Lung (tissue), 12 donors: ENCODE measurements around the gene NLRP4. TPM values are rescaled to one million over a fixed set of nuclear protein-coding genes. Genes with fewer than 3 reads are reported as not detected.
"Not testable (repeated sequence)": the region's sequence is repeated elsewhere in the genome, so short reads cannot be mapped to it uniquely, and the experiment has no call there.

Experiments
- ATAC-seq: fragments of 200-7000 bp; cut with Tn5 transposase; one replicate; pipeline ENCODE4 v1.9.1; 2020; ENCODE audit warnings: moderate number of reproducible peaks; ENCODE audit not compliant: insufficient read depth, low FRiP score
- DNase-seq, 3 donors: peaks; one replicate each; pipeline ENCODE4 v3.0.0-alpha.2; 2013 to 2017
- H3K27ac ChIP-seq, 2 donors: one replicate each; pipeline ENCODE4 v1.5.1; 2013; ENCODE audit warnings: mild to moderate bottlenecking in 2 of 2, moderate library complexity in 2 of 2, control low read depth in 1 of 2, inconsistent platforms in 1 of 2, low read depth in 1 of 2, low read length in 1 of 2
- H3K27me3 ChIP-seq, 3 donors: one replicate each; pipeline ENCODE4 v1.5.1; 2013; ENCODE audit warnings: low read length in 2 of 3; ENCODE audit not compliant: control insufficient read depth in 3 of 3, insufficient read depth in 3 of 3
- H3K36me3 ChIP-seq, 4 donors: one replicate each; pipeline ENCODE4 v1.5.1; 2013; ENCODE audit warnings: low read length in 4 of 4, mild to moderate bottlenecking in 1 of 4, moderate library complexity in 1 of 4; ENCODE audit not compliant: control insufficient read depth in 4 of 4, insufficient read depth in 4 of 4
- H3K4me1 ChIP-seq, 5 donors: one replicate each; pipeline ENCODE4 v1.5.1; 2013; ENCODE audit warnings: low read length in 5 of 5, mild to moderate bottlenecking in 2 of 5, moderate library complexity in 1 of 5; ENCODE audit not compliant: control insufficient read depth in 5 of 5, insufficient read depth in 5 of 5
- H3K4me3 ChIP-seq: one replicate; pipeline ENCODE4 v1.5.1; 2013; ENCODE audit warnings: mild to moderate bottlenecking, control low read depth, moderate library complexity
- H3K9ac ChIP-seq, 2 donors: one replicate each; pipeline ENCODE4 v1.5.1; 2013; ENCODE audit warnings: low read length in 2 of 2, control low read depth in 1 of 2; ENCODE audit not compliant: insufficient read depth in 1 of 2
- H3K9me3 ChIP-seq, 4 donors: one replicate each; pipeline ENCODE4 v1.5.1; 2013; ENCODE audit warnings: low read length in 3 of 4, mild to moderate bottlenecking in 1 of 4, moderate library complexity in 1 of 4; ENCODE audit not compliant: control insufficient read depth in 4 of 4, insufficient read depth in 3 of 4
- WGBS, 2 donors: extraction: QIAGEN DNeasy Blood & Tissue Kit; methylation state at CpG; one replicate each; pipeline ENCODE4 v1.1.7; 2013; 5-methylcytosine and 5-hydroxymethylcytosine counted together
- polyA plus RNA-seq, 2 donors: library from polyadenylated mRNA; stranded (reverse); fragments of 200-250 nt; gene quantifications; one replicate each; pipeline ENCODE4 v1.2.1, GENCODE V29; 2013
- total RNA-seq, 2 donors: library from RNA; depleted of rRNA in 1 of 2; stranded (reverse); fragments of >200 nt in 1 of 2; gene quantifications; one replicate each; pipeline ENCODE4 v1.2.1, GENCODE V29; 2014 to 2021
- TF ChIP-seq, protein P1 (sequence below): IDR thresholded peaks from 2 replicates; pipeline ENCODE4 v1.5.1; 2012; ENCODE audit warnings: mild to moderate bottlenecking; ENCODE audit errors: control extremely low read depth, extremely low read depth
- donor health status: control.
- donor health status: control.
- donor health status: Bipolar disorder and iron deficiency.
- donor health status: healthy.
- donor health status: DM: yes; HTN: yes; CAD: no.

The NLRP4 gene
- total and polyA plus RNA-seq, 4 donors = 0.11 TPM; not detected in 3

DNA sequence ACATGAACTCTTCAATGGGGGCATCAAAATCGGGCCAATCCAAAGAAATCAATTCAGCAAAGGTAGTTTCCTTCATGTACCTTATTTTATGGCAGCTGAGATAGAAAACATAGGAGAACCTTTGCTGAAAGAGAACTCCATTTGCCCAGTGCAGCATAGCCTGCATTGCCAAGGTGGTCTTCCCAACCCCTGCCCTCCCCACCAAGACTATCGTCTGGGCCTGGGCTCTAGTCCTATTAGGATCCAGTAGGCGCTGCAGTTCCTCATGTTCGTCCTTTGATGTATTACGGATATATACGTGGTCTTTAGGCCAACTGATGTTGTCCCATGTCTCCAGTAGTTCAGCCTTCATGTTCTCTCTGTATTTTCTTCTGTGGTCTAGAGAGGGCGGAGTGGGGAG lies 76.6 kb downstream of the NLRP4 start:
- Histone ChIP-seq H3K9ac (no peak overlapping the region), H3K4me1 (no peaks in the 10 kb centered on the region), H3K27ac (no peak overlapping the region), H3K9me3 (peaks cover 0 to 12% (median 0%) of the 10 kb centered on the region in 4 donors), H3K4me3 (no peak overlapping the region), H3K36me3 (no peaks in the 10 kb centered on the region), H3K27me3 (no peaks in the 10 kb centered on the region)
- WGBS, 2 donors = 86 to 90% methylated on average over 7 of the region's 7 CpGs
- ATAC-seq (no peak), DNase-seq (no peak)
- TF ChIP-seq, protein P1, sequence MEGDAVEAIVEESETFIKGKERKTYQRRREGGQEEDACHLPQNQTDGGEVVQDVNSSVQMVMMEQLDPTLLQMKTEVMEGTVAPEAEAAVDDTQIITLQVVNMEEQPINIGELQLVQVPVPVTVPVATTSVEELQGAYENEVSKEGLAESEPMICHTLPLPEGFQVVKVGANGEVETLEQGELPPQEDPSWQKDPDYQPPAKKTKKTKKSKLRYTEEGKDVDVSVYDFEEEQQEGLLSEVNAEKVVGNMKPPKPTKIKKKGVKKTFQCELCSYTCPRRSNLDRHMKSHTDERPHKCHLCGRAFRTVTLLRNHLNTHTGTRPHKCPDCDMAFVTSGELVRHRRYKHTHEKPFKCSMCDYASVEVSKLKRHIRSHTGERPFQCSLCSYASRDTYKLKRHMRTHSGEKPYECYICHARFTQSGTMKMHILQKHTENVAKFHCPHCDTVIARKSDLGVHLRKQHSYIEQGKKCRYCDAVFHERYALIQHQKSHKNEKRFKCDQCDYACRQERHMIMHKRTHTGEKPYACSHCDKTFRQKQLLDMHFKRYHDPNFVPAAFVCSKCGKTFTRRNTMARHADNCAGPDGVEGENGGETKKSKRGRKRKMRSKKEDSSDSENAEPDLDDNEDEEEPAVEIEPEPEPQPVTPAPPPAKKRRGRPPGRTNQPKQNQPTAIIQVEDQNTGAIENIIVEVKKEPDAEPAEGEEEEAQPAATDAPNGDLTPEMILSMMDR = no peak

DNA sequence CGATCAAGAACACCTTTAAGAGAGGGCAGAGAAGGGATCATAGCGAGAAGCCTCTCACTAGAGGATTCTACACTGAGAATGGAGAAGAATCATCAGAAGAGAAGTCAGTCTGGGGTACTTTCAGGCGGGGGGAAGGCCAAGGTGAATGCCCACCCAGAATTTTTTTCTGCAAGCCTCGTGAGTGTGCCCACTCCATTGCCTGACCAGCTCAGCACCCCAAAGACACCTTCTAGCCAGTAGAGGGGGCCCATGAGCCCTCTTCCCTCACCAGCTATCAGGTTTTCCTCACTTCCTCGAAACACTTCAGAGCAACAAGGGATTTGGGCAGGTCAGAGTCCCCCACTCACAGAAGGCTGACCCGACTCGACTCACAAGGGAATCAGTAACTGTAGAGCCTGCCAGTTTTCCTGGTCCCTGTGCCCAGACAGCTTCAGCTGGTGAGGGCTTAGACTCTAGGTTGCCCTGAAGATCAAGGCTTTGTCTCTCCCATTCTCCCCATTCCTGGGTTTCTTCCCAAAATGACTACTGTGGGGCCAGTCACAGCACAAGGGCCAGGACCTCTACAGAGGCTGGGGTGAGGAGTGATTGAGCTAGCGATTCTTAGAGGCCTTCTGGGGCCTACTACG lies 77.4 kb downstream of the NLRP4 start:
- Histone ChIP-seq H3K27me3 (no peaks in the 10 kb centered on the region), H3K9ac (no peak overlapping the region), H3K4me3 (no peak overlapping the region), H3K4me1 (no peaks in the 10 kb centered on the region), H3K9me3 (peaks cover 0 to 14% (median 1%) of the 10 kb centered on the region in 4 donors), H3K36me3 (no peaks in the 10 kb centered on the region), H3K27ac (no peak overlapping the region)
- DNase-seq (no peak), ATAC-seq (no peak)
- TF ChIP-seq, protein P1 = no peak
- 49 to 52% methylated on average over 9 of the region's 9 CpGs for WGBS, 2 donors

DNA sequence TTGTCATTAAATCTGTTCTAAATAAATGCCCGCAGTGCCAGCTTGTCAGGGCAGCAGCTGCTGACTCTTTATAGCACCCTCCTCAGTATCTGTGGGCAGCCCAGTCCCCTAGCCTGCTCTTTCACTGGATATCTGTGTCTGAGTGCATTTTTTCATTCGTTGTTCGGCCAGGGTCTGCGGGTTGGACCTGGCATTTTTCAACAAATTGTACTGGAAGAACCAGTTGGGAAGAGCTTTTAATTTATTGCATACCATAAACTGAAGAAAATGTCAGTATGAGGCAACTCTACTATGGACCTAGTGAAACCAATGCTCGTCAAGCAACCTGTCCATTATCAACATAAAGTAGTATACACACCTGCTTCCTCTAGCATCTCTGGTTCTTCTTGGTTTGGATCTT lies 87.2 kb downstream of the NLRP4 start:
- no peak for ATAC-seq
- WGBS, 2 donors = 77 to 82% methylated on average over 5 of the region's 5 CpGs
- H3K4me1 ChIP-seq = no peaks in the 10 kb centered on the region
- H3K36me3 ChIP-seq = no peaks in the 10 kb centered on the region
- H3K4me3 ChIP-seq = no peak overlapping the region
- TF ChIP-seq, protein P1 = no peak
- no peak for DNase-seq
- no peak overlapping the region for H3K9ac ChIP-seq
- H3K9me3 ChIP-seq = peaks cover 0 to 12% (median 9%) of the 10 kb centered on the region in 4 donors
- H3K27ac ChIP-seq = no peak overlapping the region
- no peaks in the 10 kb centered on the region for H3K27me3 ChIP-seq

DNA sequence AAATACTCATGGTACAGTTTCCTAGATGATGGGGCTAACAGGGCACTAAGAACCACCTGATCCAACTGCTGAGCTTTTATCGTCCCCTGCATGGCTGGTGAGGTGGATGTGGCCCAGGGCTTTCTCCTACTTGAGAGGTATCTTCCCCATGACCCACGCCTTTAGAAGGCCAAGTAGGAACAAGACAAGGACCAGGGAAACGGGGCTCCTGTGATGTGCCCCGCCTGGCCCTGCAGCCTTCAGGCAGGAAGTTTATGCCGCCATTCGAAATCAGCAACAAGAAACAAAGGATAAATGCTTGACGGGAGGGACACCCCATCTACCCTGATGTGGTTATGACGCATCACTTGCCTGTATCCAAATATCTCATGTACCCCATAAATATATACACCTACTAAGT lies 91.7 kb downstream of the NLRP4 start:
- peaks cover 0 to 12% (median 6%) of the 10 kb centered on the region in 4 donors for H3K9me3 ChIP-seq
- no peak for ATAC-seq
- no peak overlapping the region for H3K27ac ChIP-seq
- no peak overlapping the region for H3K4me3 ChIP-seq
- no peaks in the 10 kb centered on the region for H3K27me3 ChIP-seq
- no peaks in the 10 kb centered on the region for H3K36me3 ChIP-seq
- whole genome bisulfite sequencing, 2 donors = 69 to 81% methylated on average over 8 of the region's 8 CpGs
- DNase-seq = no peak
- no peak overlapping the region for H3K9ac ChIP-seq
- TF ChIP-seq, protein P1 = no peak
- no peaks in the 10 kb centered on the region for H3K4me1 ChIP-seq

DNA sequence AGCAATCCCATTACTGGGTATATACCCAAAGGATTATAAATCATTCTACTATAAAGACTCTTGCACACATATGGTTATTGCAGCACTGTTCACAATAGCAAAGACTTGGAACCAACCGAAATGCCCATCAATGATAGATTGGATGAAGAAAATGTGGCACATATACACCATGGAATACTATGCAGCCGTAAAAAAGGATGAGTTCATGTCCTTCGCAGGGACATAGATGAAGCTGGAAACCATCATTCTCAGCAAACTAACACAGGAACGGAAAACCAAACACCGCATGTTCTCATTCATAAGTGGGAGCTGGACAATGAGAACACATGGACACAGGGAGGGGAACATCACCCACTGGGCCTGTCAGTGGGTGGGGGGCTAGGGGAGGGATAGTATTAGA lies 92.9 kb downstream of the NLRP4 start:
- not testable (repeated sequence) for H3K9ac ChIP-seq, H3K4me3 ChIP-seq, H3K27me3 ChIP-seq, H3K4me1 ChIP-seq, H3K36me3 ChIP-seq, DNase-seq, ATAC-seq, H3K27ac ChIP-seq
- 87 to 90% methylated on average over 5 of the region's 5 CpGs for WGBS, 2 donors
- peaks cover 0 to 15% (median 3%) of the 10 kb centered on the region in 4 donors for H3K9me3 ChIP-seq
